ENCODE data around the gene AGBL4.

DNA sequence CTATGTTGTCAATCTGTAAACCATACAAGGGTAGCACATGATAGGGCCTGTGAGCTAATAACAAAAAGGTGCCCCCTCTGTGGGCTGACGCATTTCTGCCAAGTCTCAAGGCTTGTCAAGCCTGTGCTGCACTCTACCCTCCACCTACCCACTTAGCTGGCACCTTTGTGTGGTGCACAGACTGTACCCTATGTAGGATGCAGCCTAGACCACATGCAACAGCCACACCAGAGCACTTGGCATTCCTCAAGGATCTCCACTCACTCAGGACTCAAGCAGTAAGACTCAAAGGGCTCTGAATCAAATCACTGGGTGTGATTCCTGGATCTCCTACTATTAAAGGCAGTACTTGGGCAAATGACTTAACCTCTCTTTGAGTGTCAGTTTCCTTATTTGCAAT lies 1380.6 kb downstream of the AGBL4 start:
- TF ChIP-seq TCF4 (CRISPR knock-in tag; IDR thresholded peaks at IDR 0.05; ENCODE audit: borderline replicate concordance) (no peak), ARNTL (CRISPR knock-in tag; IDR thresholded peaks at IDR 0.05; ENCODE audit: borderline replicate concordance, low read depth) (no peak), ZFP30 (CRISPR knock-in tag; IDR thresholded peaks at IDR 0.05) (no peak), ZNF70 (CRISPR knock-in tag; IDR thresholded peaks at IDR 0.05) (no peak), ZFP3 (CRISPR knock-in tag; IDR thresholded peaks at IDR 0.05) (no peak), ISL1 (CRISPR knock-in tag; IDR thresholded peaks at IDR 0.05) (no peak), TOX (CRISPR knock-in tag; IDR thresholded peaks at IDR 0.05; ENCODE audit: borderline replicate concordance) (no peak), SNAI2 (CRISPR knock-in tag; IDR thresholded peaks at IDR 0.05) (no peak), CSDC2 (CRISPR knock-in tag; IDR thresholded peaks at IDR 0.05) (no peak)
- TF ChIP-seq, protein P1, sequence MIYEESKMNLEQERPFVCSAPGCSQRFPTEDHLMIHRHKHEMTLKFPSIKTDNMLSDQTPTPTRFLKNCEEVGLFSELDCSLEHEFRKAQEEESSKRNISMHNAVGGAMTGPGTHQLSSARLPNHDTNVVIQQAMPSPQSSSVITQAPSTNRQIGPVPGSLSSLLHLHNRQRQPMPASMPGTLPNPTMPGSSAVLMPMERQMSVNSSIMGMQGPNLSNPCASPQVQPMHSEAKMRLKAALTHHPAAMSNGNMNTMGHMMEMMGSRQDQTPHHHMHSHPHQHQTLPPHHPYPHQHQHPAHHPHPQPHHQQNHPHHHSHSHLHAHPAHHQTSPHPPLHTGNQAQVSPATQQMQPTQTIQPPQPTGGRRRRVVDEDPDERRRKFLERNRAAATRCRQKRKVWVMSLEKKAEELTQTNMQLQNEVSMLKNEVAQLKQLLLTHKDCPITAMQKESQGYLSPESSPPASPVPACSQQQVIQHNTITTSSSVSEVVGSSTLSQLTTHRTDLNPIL (CRISPR knock-in tag; IDR thresholded peaks at IDR 0.05; ENCODE audit: low read depth) = no peak
- TF ChIP-seq, protein P2, sequence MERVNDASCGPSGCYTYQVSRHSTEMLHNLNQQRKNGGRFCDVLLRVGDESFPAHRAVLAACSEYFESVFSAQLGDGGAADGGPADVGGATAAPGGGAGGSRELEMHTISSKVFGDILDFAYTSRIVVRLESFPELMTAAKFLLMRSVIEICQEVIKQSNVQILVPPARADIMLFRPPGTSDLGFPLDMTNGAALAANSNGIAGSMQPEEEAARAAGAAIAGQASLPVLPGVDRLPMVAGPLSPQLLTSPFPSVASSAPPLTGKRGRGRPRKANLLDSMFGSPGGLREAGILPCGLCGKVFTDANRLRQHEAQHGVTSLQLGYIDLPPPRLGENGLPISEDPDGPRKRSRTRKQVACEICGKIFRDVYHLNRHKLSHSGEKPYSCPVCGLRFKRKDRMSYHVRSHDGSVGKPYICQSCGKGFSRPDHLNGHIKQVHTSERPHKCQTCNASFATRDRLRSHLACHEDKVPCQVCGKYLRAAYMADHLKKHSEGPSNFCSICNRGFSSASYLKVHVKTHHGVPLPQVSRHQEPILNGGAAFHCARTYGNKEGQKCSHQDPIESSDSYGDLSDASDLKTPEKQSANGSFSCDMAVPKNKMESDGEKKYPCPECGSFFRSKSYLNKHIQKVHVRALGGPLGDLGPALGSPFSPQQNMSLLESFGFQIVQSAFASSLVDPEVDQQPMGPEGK (CRISPR knock-in tag; IDR thresholded peaks at IDR 0.05; ENCODE audit: borderline replicate concordance) = no peak
- TF ChIP-seq, protein P3, sequence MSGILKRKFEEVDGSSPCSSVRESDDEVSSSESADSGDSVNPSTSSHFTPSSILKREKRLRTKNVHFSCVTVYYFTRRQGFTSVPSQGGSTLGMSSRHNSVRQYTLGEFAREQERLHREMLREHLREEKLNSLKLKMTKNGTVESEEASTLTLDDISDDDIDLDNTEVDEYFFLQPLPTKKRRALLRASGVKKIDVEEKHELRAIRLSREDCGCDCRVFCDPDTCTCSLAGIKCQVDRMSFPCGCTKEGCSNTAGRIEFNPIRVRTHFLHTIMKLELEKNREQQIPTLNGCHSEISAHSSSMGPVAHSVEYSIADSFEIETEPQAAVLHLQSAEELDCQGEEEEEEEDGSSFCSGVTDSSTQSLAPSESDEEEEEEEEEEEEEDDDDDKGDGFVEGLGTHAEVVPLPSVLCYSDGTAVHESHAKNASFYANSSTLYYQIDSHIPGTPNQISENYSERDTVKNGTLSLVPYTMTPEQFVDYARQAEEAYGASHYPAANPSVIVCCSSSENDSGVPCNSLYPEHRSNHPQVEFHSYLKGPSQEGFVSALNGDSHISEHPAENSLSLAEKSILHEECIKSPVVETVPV (CRISPR knock-in tag; IDR thresholded peaks at IDR 0.05) = no peak
